Measurements from ENCODE around the gene OPN1SW.

The OPN1SW gene

GRCh38 chr7:128785738-128786137 lies 10.1 kb upstream of the OPN1SW start:
- Histone ChIP-seq H3K4me3 (ENCODE audit: low read length) (no peak overlapping the region), H3K4me1 (ENCODE audit: low read length) (0 out of 2 replicates have a peak, but pooled peaks cover 3% of the 10 kb centered on the region), H3K79me2 (ENCODE audit: low read length) (no peaks in the 10 kb centered on the region), H4K20me1 (ENCODE audit: insufficient read depth, low read length) (no peaks in the 10 kb centered on the region), H3K9ac (ENCODE audit: low read length) (no peak overlapping the region), H3K9me3 (ENCODE audit: insufficient read depth, low read length) (no peaks in the 10 kb centered on the region), H3K36me3 (replicated peaks; ENCODE audit: low read depth, low read length) (no peaks in the 10 kb centered on the region), H3K27ac (ENCODE audit: low read length) (no peak overlapping the region), H3K27me3 (ENCODE audit: low read depth, low read length) (peaks cover 32% of the 10 kb centered on the region), H2AFZ (ENCODE audit: low read depth, low read length) (no peak overlapping the region), H3K4me2 (ENCODE audit: low read length) (no peak overlapping the region)
- no peak for TF ChIP-seq CTCF (IDR thresholded peaks at IDR 0.05; ENCODE audit: low read depth, low read length)
- no peak for TF ChIP-seq EZH2phosphoT487 (IDR thresholded peaks at IDR 0.05; ENCODE audit: low read depth)

- Histone ChIP-seq H3K79me2 (ENCODE audit: low read length) (no peaks in the 10 kb centered on the region), H4K20me1 (ENCODE audit: insufficient read depth, low read length) (no peaks in the 10 kb centered on the region), H3K27me3 (ENCODE audit: low read depth, low read length) (peaks cover 13% of the 10 kb centered on the region), H3K9me3 (ENCODE audit: insufficient read depth, low read length) (no peaks in the 10 kb centered on the region), H3K4me2 (ENCODE audit: low read length) (no peak overlapping the region), H3K4me3 (ENCODE audit: low read length) (no peak overlapping the region), H3K27ac (ENCODE audit: low read length) (no peak overlapping the region), H3K9ac (ENCODE audit: low read length) (no peak overlapping the region), H3K4me1 (ENCODE audit: low read length) (no peaks in the 10 kb centered on the region), H3K36me3 (replicated peaks; ENCODE audit: low read depth, low read length) (no peaks in the 10 kb centered on the region), H2AFZ (ENCODE audit: low read depth, low read length) (no peak overlapping the region)
- TF ChIP-seq CTCF (IDR thresholded peaks at IDR 0.05; ENCODE audit: low read depth, low read length) (no peak), EZH2phosphoT487 (IDR thresholded peaks at IDR 0.05; ENCODE audit: low read depth) (no peak)
Observed at GRCh38 chr7:128783143-128783861, 7.7 kb upstream of the OPN1SW start.

GRCh38 chr7:128781851-128782250 lies 6.3 kb upstream of the OPN1SW start:
- Histone ChIP-seq H3K4me3 (ENCODE audit: low read length) (no peak overlapping the region), H3K36me3 (replicated peaks; ENCODE audit: low read depth, low read length) (no peaks in the 10 kb centered on the region), H3K27ac (ENCODE audit: low read length) (no peak overlapping the region), H3K79me2 (ENCODE audit: low read length) (no peaks in the 10 kb centered on the region), H3K9me3 (ENCODE audit: insufficient read depth, low read length) (no peaks in the 10 kb centered on the region), H3K27me3 (ENCODE audit: low read depth, low read length) (0 out of 2 replicates have a peak, but pooled peaks cover 2% of the 10 kb centered on the region), H3K4me2 (ENCODE audit: low read length) (no peak overlapping the region), H2AFZ (ENCODE audit: low read depth, low read length) (no peak overlapping the region), H4K20me1 (ENCODE audit: insufficient read depth, low read length) (no peaks in the 10 kb centered on the region), H3K4me1 (ENCODE audit: low read length) (no peaks in the 10 kb centered on the region), H3K9ac (ENCODE audit: low read length) (no peak overlapping the region)
- no peak for TF ChIP-seq EZH2phosphoT487 (IDR thresholded peaks at IDR 0.05; ENCODE audit: low read depth)
- TF ChIP-seq CTCF (IDR thresholded peaks at IDR 0.05; ENCODE audit: low read depth, low read length), result no peak

- Histone ChIP-seq H2AFZ (ENCODE audit: low read depth, low read length) (no peak overlapping the region), H3K27me3 (ENCODE audit: low read depth, low read length) (0 out of 2 replicates have a peak, but pooled peaks cover 2% of the 10 kb centered on the region), H3K4me1 (ENCODE audit: low read length) (no peaks in the 10 kb centered on the region), H3K79me2 (ENCODE audit: low read length) (no peaks in the 10 kb centered on the region), H3K4me3 (ENCODE audit: low read length) (no peak overlapping the region), H3K27ac (ENCODE audit: low read length) (no peak overlapping the region), H3K9ac (ENCODE audit: low read length) (no peak overlapping the region), H3K36me3 (replicated peaks; ENCODE audit: low read depth, low read length) (no peaks in the 10 kb centered on the region), H3K9me3 (ENCODE audit: insufficient read depth, low read length) (no peaks in the 10 kb centered on the region), H3K4me2 (ENCODE audit: low read length) (no peak overlapping the region), H4K20me1 (ENCODE audit: insufficient read depth, low read length) (no peaks in the 10 kb centered on the region)
- TF ChIP-seq EZH2phosphoT487 (IDR thresholded peaks at IDR 0.05; ENCODE audit: low read depth), result no peak
- TF ChIP-seq CTCF (IDR thresholded peaks at IDR 0.05; ENCODE audit: low read depth, low read length), result no peak
Observed at GRCh38 chr7:128781126-128781525, 5.5 kb upstream of the OPN1SW start.
